GM12873 (cell line): ENCODE data around the gene ARHGEF28.

Source experiments
- CTCF ChIP-seq: IDR thresholded peaks from 2 replicates; pipeline ENCODE4 v1.5.1; 2012; ENCODE audit warnings: low read depth, mild to moderate bottlenecking, moderate library complexity, low read length, control low read depth; ENCODE audit not compliant: insufficient read depth; ENCODE audit errors: missing control alignments

ARHGEF28 gene

GRCh38 chr5:73896097-73896496 lies 270.1 kb downstream of the ARHGEF28 start:
- TF ChIP-seq CTCF: no peak

DNA sequence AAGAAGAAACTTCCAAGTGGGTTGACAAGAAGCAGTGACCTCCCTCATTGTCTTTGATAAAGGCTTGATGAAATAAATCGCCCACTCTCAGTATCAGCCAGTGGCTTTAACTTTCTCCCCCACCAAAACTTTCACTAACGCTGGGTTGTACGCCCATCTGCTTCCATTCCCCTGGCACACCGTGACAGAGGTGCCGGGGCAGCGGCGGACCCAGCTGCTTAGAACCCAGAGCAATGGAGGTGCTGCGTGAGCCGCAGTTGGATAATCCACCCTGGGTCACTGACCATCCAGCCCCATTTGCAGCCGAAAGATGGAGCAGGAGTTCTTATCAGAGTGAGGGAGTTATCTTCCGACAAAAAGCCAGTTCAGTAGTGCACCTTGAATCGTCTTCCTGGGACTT lies 270.7 kb downstream of the ARHGEF28 start:
- TF ChIP-seq CTCF: no peak

DNA sequence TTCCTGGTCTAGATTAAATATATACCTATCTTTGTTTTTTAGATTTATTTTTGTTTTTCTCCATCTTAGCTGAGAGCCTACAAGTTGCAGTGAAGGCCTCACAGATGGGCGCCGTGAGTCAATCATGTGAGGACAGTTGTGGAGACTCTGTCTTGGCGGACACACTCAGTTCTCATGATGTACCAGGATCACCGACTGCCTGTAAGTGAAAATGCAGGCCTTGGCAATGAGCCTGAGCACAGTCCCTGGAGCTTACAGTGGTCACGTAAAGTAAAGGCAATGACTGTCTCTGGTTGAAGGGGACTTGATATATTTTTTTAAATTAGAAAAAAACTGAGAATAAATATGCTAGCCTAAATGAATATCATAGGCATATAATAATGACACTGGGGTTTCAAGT lies 271.9 kb downstream of the ARHGEF28 start:
- TF ChIP-seq CTCF: no peak

- TF ChIP-seq CTCF: no peak
These were observed 273.1 kb downstream of the ARHGEF28 start for GRCh38 chr5:73899055-73899454.

GRCh38 chr5:73899916-73900315 lies 273.9 kb downstream of the ARHGEF28 start:
- TF ChIP-seq CTCF: no peak

GRCh38 chr5:73900566-73900965 lies 274.6 kb downstream of the ARHGEF28 start:
- TF ChIP-seq CTCF: no peak

GRCh38 chr5:73901043-73901442 lies 275.0 kb downstream of the ARHGEF28 start:
- no peak for TF ChIP-seq CTCF

DNA sequence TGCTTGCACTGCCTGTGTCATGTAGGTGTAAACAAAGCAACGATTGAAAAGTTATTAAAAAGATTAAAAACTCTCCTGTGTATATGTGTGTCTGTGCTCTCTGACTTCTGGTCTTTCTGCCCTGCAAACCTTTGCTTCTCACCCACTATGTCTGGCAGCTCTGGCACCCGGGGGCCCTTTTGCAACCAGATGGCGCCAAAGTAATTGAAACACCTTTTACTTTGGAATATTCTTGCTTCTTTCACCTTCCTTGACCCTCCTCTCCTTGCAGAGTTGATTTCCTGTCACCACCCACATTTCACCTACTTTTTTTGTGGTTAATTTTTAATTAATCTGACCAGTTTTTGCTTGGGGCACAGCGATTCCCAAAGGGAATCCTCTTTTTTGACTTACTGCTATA lies 275.5 kb downstream of the ARHGEF28 start:
- TF ChIP-seq CTCF: no peak
